Hippocampal formation (tissue), 2 donors: Measurements from ENCODE around the gene PXT1.

Experiments
- DNase-seq, 2 donors: peaks; one replicate each; lab custom pipeline; 2025; lab: John Stamatoyannopoulos, UW

The PXT1 gene

GRCh38 chr6:36346486-36347273 is 96.0 kb downstream of the PXT1 start:
- no peak for DNase-seq

GRCh38 chr6:36345681-36346466 is 96.8 kb downstream of the PXT1 start:
- no peak for DNase-seq

GRCh38 chr6:36343109-36343680 is 99.5 kb downstream of the PXT1 start:
- no peak for DNase-seq

- DNase-seq, result peak in 1 of 2 donors; percentile 43
Observed at GRCh38 chr6:36340618-36341454, 101.8 kb downstream of the PXT1 start.
